Thoracic aorta (tissue), 2 donors: Measurements from ENCODE around the gene SFSWAP. TPM values are rescaled to one million over a fixed set of nuclear protein-coding genes. Genes with fewer than 3 reads are reported as not detected.

ENCODE experiments used
- ATAC-seq: fragments of 150-250 bp; one replicate; pipeline ENCODE4 v1.8.0; 2017; ENCODE audit warnings: low read depth; ENCODE audit not compliant: insufficient number of reproducible peaks, low FRiP score
- DNase-seq: peaks from one replicate; pipeline ENCODE4 v3.0.0-alpha.2; 2020; ENCODE audit warnings: low spot score
- H3K27ac ChIP-seq, 2 donors: fragments of 200-600 bp; sonication (generic); 1 replicate in 1 of 2; 2 replicates in 1 of 2; pipeline ENCODE4 v1.5.1; 2016; ENCODE audit warnings: mild to moderate bottlenecking in 2 of 2, moderate library complexity in 2 of 2
- H3K27me3 ChIP-seq: fragments of 200-600 bp; sonication (generic); replicated peaks from 2 replicates; pipeline ENCODE4 v1.6.0; 2016; ENCODE audit warnings: mild to moderate bottlenecking; ENCODE audit not compliant: insufficient read depth
- H3K36me3 ChIP-seq: fragments of 200-600 bp; sonication (generic); one replicate; pipeline ENCODE4 v1.5.1; 2016
- H3K4me1 ChIP-seq, 2 donors: fragments of 200-600 bp; sonication (generic); 1 replicate in 1 of 2; 2 replicates in 1 of 2; pipeline versions ENCODE4 v1.5.1 to v1.6.0; 2016; ENCODE audit warnings: low read depth in 2 of 2, mild to moderate bottlenecking in 1 of 2; ENCODE audit not compliant: control insufficient read depth in 1 of 2
- H3K4me3 ChIP-seq: fragments of 200-600 bp; sonication (generic); 2 replicates; pipeline ENCODE4 v1.5.1; 2016; ENCODE audit warnings: mild to moderate bottlenecking
- H3K9me3 ChIP-seq: fragments of 200-600 bp; sonication (generic); 2 replicates; pipeline ENCODE4 v1.5.1; 2016
- total RNA-seq, 2 donors: library from RNA; depleted of rRNA; stranded (reverse); fragments of >200 nt; gene quantifications; one replicate each; pipeline versions ENCODE4 v1.1.0 to v1.2.3, GENCODE V29; 2016
- TF ChIP-seq, protein P1 (sequence below): fragments of 200-600 bp; sonication (generic); IDR thresholded peaks from one replicate; pipeline ENCODE4 v1.5.1; 2019; ENCODE audit warnings: antibody characterized with exemption

Gene SFSWAP
- total RNA-seq, 2 donors from 2014 or later, result 27.9 to 63.2 TPM

DNA sequence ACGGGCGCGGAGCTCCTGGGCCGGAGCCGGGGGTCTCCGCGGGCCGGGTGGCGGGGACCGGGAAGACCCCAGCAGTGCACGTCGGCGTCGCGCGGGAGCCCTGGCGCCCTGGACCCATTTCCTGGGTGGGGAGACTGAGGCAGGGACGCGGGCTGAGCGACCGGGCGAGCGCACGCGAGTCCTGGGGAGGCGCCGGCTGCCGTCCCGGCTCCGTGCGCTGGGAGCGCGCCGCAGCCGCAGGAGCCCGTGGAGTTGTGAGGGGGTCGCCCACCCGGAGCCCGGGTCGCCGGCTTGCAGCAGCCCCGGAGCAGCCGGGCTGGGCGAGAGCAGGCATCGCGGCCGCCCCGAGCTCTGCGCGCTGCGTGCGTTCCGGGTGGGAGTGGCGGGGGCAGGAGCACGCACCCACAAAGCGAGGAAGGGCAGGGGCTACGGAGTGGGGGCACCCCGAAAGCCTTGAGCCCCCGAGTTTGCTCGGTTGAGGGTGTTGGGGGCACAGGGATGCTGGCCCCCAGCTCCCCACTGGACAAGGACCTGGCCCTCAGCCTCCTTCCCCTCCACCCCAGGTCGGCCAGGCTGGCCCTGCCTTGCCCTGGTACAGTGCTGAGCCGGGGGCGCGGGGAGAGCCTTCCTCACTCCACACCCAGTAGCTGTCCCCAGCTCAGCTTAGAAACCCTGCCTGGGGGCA lies 117.9 kb downstream of the SFSWAP start:
- H3K4me3 ChIP-seq, result peak overlapping the region; percentile 73
- ATAC-seq (no peak), DNase-seq (no peak)
- TF ChIP-seq, protein P1, sequence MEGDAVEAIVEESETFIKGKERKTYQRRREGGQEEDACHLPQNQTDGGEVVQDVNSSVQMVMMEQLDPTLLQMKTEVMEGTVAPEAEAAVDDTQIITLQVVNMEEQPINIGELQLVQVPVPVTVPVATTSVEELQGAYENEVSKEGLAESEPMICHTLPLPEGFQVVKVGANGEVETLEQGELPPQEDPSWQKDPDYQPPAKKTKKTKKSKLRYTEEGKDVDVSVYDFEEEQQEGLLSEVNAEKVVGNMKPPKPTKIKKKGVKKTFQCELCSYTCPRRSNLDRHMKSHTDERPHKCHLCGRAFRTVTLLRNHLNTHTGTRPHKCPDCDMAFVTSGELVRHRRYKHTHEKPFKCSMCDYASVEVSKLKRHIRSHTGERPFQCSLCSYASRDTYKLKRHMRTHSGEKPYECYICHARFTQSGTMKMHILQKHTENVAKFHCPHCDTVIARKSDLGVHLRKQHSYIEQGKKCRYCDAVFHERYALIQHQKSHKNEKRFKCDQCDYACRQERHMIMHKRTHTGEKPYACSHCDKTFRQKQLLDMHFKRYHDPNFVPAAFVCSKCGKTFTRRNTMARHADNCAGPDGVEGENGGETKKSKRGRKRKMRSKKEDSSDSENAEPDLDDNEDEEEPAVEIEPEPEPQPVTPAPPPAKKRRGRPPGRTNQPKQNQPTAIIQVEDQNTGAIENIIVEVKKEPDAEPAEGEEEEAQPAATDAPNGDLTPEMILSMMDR, result no peak
- H3K27me3 ChIP-seq, result peaks cover 6% of the 10 kb centered on the region
- no peaks in the 10 kb centered on the region for H3K36me3 ChIP-seq
- peaks cover 12 to 37% of the 10 kb centered on the region in 2 donors for H3K4me1 ChIP-seq
- H3K9me3 ChIP-seq, result no peaks in the 10 kb centered on the region
- no peak overlapping the region for H3K27ac ChIP-seq

DNA sequence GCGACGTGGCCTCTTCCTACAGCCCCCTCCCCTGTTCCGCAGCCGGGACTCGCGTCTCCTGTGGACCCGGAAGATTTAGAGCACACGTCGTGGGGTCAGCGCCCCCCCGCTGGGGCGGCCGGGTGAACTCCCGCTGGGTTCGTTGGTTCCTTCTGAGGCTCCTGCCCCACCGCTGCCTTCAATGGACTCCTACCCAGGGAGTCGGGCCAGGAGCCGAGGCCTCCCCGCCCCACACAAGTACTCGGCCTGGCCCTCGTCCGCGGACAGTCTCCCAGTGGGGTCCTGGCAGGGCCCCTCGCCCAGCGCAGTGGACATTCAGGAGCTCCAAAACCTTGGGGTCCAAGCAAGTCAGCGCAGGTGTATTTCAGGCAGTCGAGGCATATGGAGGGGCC lies 118.5 kb downstream of the SFSWAP start:
- Histone ChIP-seq H3K4me3 (peak overlapping the region; percentile 73), H3K27ac (no peak overlapping the region)
- no peak for DNase-seq

DNA sequence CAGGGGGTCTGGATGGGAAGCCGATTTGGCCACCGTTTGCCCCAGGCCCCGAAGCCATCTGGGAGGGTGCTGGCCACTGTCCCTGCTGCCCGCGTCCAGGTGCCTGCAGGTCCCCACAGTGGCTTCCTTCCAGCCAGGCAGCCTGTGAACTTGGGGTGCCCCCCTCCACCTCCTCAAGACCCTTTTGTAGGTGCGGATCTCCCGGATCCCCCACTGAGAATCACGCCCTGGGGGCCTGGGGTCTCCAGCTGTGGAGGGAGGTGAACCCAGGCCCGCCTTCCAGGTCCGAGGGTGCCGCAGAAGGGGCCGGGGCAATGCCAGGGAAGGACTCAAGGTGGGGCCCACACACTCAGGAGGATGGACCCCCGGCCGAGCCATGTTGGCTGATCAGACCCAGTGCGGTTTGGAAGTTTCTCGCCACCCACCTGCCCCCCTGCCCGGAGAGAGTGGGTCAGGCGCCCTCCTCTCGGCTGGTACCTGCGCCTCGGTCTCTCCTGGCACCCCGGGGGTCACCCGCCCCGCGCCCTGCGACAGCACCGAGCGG lies 119.0 kb downstream of the SFSWAP start:
- no peak overlapping the region for H3K27ac ChIP-seq
- TF ChIP-seq, protein P1, result no peak
- H3K9me3 ChIP-seq, result no peaks in the 10 kb centered on the region
- H3K4me3 ChIP-seq, result peak overlapping the region; percentile 73
- ATAC-seq (no peak), DNase-seq (no peak)
- peaks cover 12 to 37% of the 10 kb centered on the region in 2 donors for H3K4me1 ChIP-seq
- H3K27me3 ChIP-seq, result peaks cover 6% of the 10 kb centered on the region
- no peaks in the 10 kb centered on the region for H3K36me3 ChIP-seq

More for the DNA sequence above, 118.5 kb downstream of the SFSWAP start:
- H3K4me1 ChIP-seq, result peaks cover 12 to 37% of the 10 kb centered on the region in 2 donors
- no peaks in the 10 kb centered on the region for H3K9me3 ChIP-seq
- H3K27me3 ChIP-seq, result peaks cover 6% of the 10 kb centered on the region
- TF ChIP-seq, protein P1, result no peak
- no peak for ATAC-seq
- no peaks in the 10 kb centered on the region for H3K36me3 ChIP-seq

DNA sequence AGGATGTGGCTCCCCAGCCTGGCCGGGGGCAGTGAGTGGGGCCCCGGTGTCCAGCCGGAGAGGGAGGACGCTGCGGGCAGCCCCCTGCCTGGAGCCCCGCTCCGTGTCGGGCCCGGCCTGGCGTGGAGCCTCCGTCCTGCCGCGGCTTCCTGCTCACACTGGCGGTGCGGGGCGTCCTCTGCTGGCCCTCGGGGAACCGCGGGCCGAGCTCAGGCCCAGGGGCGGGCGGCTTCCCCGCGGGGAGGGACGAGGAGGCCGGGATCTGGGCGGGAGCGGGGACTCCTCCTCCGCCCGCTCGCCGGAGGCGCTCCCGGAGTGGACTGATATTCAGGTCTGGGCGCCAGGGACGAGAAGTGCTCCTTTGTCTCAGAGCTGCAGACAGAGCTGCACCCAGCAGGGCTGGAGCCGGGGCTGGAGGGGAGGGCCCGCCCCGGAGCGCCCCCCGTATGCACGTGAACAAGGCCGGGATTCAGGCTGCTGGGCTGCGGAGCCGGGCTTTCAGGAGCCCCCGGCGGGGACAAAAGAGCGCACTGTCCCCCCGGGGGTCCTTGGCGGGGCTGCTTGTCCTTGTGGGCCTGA lies 119.5 kb downstream of the SFSWAP start:
- DNase-seq, result no peak
- no peaks in the 10 kb centered on the region for H3K36me3 ChIP-seq
- ATAC-seq, result no peak
- H3K27me3 ChIP-seq, result peaks cover 6% of the 10 kb centered on the region
- TF ChIP-seq, protein P1, result peak; percentile 45
- H3K4me1 ChIP-seq, result peaks cover 12 to 37% of the 10 kb centered on the region in 2 donors
- H3K9me3 ChIP-seq, result no peaks in the 10 kb centered on the region
- peak overlapping the region; percentile 73 for H3K4me3 ChIP-seq
- H3K27ac ChIP-seq, result no peak overlapping the region

DNA sequence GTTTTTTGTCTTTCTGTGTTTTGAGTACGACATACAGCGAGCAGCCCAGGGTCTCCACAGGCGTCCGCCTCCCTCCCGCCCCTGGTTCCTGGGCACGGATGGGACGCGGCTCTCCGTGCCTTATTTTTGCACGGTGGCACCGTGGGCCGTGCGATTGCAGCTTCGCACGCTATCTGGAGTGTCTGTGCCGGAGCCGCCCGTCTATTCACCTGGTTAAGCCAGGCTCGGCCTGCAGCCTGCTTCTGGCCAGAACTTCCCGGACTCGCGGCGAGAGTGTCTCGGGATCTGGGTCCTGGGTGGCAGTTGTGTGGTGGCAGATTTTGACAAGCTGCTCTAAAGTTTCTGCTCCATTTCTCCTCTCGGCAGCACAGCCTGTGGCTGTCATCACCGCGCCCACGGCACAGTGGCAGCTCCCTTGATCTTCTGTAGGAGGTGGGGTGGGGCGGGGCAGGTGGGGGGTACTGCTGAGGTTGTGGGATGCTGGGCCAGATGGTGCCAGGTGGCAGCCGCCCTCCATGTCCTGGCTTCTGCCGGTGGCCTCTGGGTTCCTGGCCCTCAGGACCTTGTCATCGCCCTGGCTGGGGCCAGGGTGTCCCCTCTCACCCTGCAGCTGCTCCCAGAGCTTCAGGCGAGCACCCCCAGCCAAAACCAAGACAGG lies 120.2 kb downstream of the SFSWAP start:
- H3K27me3 ChIP-seq, result peaks cover 6% of the 10 kb centered on the region
- H3K4me3 ChIP-seq, result peak overlapping the region; percentile 73
- H3K4me1 ChIP-seq, result peaks cover 12 to 37% of the 10 kb centered on the region in 2 donors
- DNase-seq, result no peak
- no peak for ATAC-seq
- no peaks in the 10 kb centered on the region for H3K36me3 ChIP-seq
- H3K27ac ChIP-seq, result no peak overlapping the region
- no peaks in the 10 kb centered on the region for H3K9me3 ChIP-seq
- TF ChIP-seq, protein P1, result no peak
